ENCODE data around the gene SORL1. TPM values are rescaled to one million over a fixed set of nuclear protein-coding genes. Genes with fewer than 3 reads are reported as not detected.

Gene SORL1
- total RNA-seq, 1 donor from 2014 or later: 7.1 TPM

DNA sequence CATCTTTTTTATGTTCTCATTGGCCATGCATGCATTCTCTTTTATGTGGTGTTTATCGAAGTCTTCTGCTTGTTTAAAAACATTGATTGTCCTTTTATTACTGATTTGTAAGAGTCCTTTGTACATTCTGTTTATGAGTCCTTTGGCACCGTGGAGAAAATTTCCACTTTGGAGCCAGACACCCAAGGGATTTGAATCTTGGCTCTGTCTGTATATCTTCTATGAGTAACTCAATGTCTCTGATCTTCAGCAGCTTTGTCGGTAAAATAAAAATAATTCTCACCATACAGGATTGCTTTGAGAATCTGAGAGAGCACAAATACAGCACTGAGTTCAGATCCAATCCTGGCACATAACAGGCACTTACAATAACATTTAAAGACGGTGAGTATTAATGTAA lies 12.8 kb upstream of the SORL1 start:
- Histone ChIP-seq H3K9me3 (replicated peaks) (no peaks in the 10 kb centered on the region), H3K27me3 (ENCODE audit: low read depth) (no peaks in the 10 kb centered on the region), H3K4me3 (no peak overlapping the region), H3K4me1 (no peaks in the 10 kb centered on the region), H3K36me3 (no peaks in the 10 kb centered on the region), H3K27ac (replicated peaks) (no peak overlapping the region)
- intact Hi-C loops (cut with micrococcal nuclease): no loop called here
- TF ChIP-seq, protein P1, sequence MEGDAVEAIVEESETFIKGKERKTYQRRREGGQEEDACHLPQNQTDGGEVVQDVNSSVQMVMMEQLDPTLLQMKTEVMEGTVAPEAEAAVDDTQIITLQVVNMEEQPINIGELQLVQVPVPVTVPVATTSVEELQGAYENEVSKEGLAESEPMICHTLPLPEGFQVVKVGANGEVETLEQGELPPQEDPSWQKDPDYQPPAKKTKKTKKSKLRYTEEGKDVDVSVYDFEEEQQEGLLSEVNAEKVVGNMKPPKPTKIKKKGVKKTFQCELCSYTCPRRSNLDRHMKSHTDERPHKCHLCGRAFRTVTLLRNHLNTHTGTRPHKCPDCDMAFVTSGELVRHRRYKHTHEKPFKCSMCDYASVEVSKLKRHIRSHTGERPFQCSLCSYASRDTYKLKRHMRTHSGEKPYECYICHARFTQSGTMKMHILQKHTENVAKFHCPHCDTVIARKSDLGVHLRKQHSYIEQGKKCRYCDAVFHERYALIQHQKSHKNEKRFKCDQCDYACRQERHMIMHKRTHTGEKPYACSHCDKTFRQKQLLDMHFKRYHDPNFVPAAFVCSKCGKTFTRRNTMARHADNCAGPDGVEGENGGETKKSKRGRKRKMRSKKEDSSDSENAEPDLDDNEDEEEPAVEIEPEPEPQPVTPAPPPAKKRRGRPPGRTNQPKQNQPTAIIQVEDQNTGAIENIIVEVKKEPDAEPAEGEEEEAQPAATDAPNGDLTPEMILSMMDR (IDR thresholded peaks at IDR 0.05; ENCODE audit: borderline replicate concordance): no peak
- no peak for DNase-seq

DNA sequence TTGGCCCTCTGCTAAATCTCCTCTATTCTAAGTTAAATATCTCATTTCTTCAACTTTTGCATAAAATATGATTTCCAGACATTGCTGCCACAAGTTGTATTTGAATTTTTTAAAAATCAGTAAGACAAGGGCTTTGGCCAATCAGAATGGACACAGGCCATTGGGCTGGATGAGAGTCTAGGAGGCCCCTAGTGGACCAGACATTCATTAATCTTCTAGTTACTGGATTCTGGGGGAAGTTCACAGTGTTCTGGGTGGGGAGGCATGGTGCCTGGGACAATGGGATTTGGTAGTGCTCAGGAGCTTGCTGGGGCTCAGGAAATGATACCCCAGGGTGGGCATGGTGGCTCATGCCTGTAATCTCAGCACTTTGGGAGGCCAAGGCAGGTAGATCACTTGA lies 12.4 kb upstream of the SORL1 start:
- TF ChIP-seq, protein P1 (IDR thresholded peaks at IDR 0.05; ENCODE audit: borderline replicate concordance): no peak
- no peaks in the 10 kb centered on the region for H3K36me3 ChIP-seq
- no peak overlapping the region for H3K4me3 ChIP-seq
- H3K9me3 ChIP-seq (replicated peaks): no peaks in the 10 kb centered on the region
- H3K27me3 ChIP-seq (ENCODE audit: low read depth): no peaks in the 10 kb centered on the region
- no peaks in the 10 kb centered on the region for H3K4me1 ChIP-seq
- H3K27ac ChIP-seq (replicated peaks): no peak overlapping the region
- intact Hi-C loops (cut with micrococcal nuclease): no loop called here
- DNase-seq: no peak

DNA sequence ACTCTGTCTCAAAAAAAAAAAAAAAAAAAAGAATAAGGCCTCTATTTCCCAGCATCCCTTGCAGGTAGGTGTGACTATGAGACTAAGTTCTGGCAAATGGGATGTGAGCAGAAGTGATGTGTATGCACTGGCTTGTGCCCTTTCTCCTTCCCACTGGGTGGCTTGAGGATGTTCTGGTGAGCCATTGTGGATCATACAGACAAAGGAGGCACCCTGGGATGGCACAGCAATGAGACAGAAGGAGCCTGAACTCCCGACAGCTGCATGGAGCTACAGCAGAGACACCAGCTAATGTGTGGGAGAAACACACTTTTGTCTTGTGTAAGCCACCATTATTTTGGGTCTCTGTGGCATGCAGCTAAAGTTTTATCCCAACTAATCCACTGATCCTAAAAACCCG lies 10.6 kb upstream of the SORL1 start:
- Histone ChIP-seq H3K9me3 (replicated peaks) (no peaks in the 10 kb centered on the region), H3K27me3 (ENCODE audit: low read depth) (no peaks in the 10 kb centered on the region), H3K27ac (replicated peaks) (no peak overlapping the region), H3K4me3 (no peak overlapping the region), H3K4me1 (no peaks in the 10 kb centered on the region), H3K36me3 (no peaks in the 10 kb centered on the region)
- TF ChIP-seq, protein P1 (IDR thresholded peaks at IDR 0.05; ENCODE audit: borderline replicate concordance): no peak
- intact Hi-C loops (cut with micrococcal nuclease): no loop called here
- DNase-seq: no peak

DNA sequence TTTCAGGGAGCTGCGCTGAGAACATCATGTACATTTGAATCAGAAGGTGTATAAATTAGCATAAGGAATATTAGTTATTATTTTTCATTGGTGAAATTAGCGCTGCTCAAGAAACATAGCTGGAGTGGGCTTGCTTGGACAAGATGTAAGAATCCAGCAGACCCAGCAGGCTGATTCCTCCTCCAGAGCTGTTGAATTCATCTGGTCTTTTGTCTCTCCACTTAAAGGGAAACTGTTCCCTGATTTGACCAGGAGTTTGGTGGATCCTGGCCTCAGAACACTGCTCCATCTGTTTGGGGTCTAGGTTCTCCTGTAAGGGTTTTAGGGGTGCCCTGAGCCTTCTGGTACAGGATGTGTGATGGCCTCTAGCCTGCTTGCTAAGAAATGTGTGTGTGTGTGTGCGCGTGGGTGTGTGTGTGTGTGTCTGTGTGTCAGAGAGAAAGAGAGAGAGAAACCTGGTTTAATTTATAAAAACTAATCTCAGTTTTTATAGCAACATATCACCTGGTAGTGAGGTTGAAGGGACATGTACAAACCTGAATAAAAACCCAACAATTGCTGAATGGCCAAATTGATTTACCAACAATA lies 8.3 kb upstream of the SORL1 start:
- DNase-seq: no peak
- Histone ChIP-seq H3K27ac (replicated peaks) (no peak overlapping the region), H3K36me3 (no peaks in the 10 kb centered on the region), H3K4me1 (no peaks in the 10 kb centered on the region), H3K27me3 (ENCODE audit: low read depth) (no peaks in the 10 kb centered on the region), H3K9me3 (replicated peaks) (no peaks in the 10 kb centered on the region), H3K4me3 (no peak overlapping the region)
- TF ChIP-seq, protein P1 (IDR thresholded peaks at IDR 0.05; ENCODE audit: borderline replicate concordance): no peak
- intact Hi-C loops (cut with micrococcal nuclease): no loop called here

DNA sequence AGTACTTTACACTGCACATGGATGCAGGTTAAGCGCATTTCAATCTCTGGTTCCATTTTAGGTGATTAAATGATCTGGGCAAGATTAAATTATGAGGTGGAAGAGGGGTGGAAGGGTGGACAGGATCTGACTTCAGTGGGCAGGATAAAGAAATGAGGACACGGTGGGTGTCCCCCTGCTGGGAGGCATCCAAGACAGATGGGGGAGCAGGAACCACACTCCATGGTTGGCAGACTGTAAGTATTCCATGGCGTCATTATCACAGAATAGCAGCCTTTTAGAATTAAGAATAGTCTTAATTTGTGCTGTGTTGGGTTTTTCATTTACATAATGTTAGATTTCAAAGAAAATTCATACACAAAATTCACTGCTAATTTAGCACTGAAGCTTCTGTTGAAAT lies 7.6 kb upstream of the SORL1 start:
- H3K27ac ChIP-seq (replicated peaks): no peak overlapping the region
- intact Hi-C loops (cut with micrococcal nuclease): no loop called here
- TF ChIP-seq, protein P1 (IDR thresholded peaks at IDR 0.05; ENCODE audit: borderline replicate concordance): no peak
- H3K4me1 ChIP-seq: no peaks in the 10 kb centered on the region
- no peaks in the 10 kb centered on the region for H3K9me3 ChIP-seq (replicated peaks)
- peaks cover 1% of the 10 kb centered on the region for H3K27me3 ChIP-seq (ENCODE audit: low read depth)
- no peak for DNase-seq
- no peak overlapping the region for H3K4me3 ChIP-seq
- H3K36me3 ChIP-seq: no peaks in the 10 kb centered on the region
